ENCODE data around the gene TBC1D22A. TPM values are rescaled to one million over a fixed set of nuclear protein-coding genes. Genes with fewer than 3 reads are reported as not detected.

The TBC1D22A gene
- total RNA-seq, 1 experiment from 2014 or later = 20.9 TPM

GRCh38 chr22:47071807-47072641 lies 309.6 kb downstream of the TBC1D22A start:
- intact Hi-C loops (cut with micrococcal nuclease) = no loop called here
- no peaks in the 10 kb centered on the region for H4K20me1 ChIP-seq (ENCODE audit: insufficient read depth)
- no peak overlapping the region for H3K9ac ChIP-seq (ENCODE audit: low read length)
- no peaks in the 10 kb centered on the region for H3K4me1 ChIP-seq (ENCODE audit: control insufficient read depth in 1 of 2, insufficient read depth in 2 of 2, low read length in 2 of 2)
- H3K4me3 ChIP-seq (replicated peaks in 1 of 2; ENCODE audit: low read depth in 1 of 2, low read length in 2 of 2) = no peak overlapping the region
- ATAC-seq (no peak), DNase-seq (ENCODE audit: low read depth, low spot score) (no peak)
- peaks cover 0 to 6% of the 10 kb centered on the region in 2 experiments; a peak in 1 of 4 replicates for H3K9me3 ChIP-seq (ENCODE audit: control insufficient read depth in 1 of 2, insufficient read depth in 1 of 2, low read depth in 1 of 2, low read length in 2 of 2)
- ChIA-PET CTCF (no interaction called here), POLR2A (no interaction called here), RAD21 (ENCODE audit: low non-redundant PET in 1 of 2, low total read pairs in 2 of 2, uncharacterized antibody in 2 of 2, unreplicated experiment in 2 of 2) (no interaction called here)
- no TSS peak for BruUV-seq (replicated peaks)
- no peak overlapping the region for H3K4me2 ChIP-seq (ENCODE audit: low read length)
- no peak overlapping the region for H3K27ac ChIP-seq (ENCODE audit: low read depth, low read length)
- TF ChIP-seq RAD21 (IDR thresholded peaks at IDR 0.05; ENCODE audit: low read depth) (no peak), POLR2A (IDR thresholded peaks at IDR 0.05; ENCODE audit: borderline replicate concordance, extremely low read depth, insufficient read depth, insufficient read length) (no peak), EZH2phosphoT487 (IDR thresholded peaks at IDR 0.05; ENCODE audit: borderline replicate concordance) (no peak), EGR1 (IDR thresholded peaks at IDR 0.05; ENCODE audit: low read depth) (no peak), ELF1 (IDR thresholded peaks at IDR 0.05; ENCODE audit: borderline replicate concordance, low read depth) (no peak), CTCF (IDR thresholded peaks at IDR 0.05 in 2 of 3, conservative IDR thresholded peaks at IDR 0.05 in 1 of 3; ENCODE audit: borderline replicate concordance in 1 of 3, insufficient read depth in 1 of 3, low read depth in 2 of 3, low read length in 2 of 3) (no peak), SP1 (IDR thresholded peaks at IDR 0.05; ENCODE audit: low read depth) (no peak), JUND (IDR thresholded peaks at IDR 0.05) (no peak), CBX3 (IDR thresholded peaks at IDR 0.05; ENCODE audit: low read depth) (no peak), SIN3A (IDR thresholded peaks at IDR 0.05; ENCODE audit: low read depth) (no peak), FOSL1 (IDR thresholded peaks at IDR 0.05; ENCODE audit: low read depth) (no peak), ZFX (IDR thresholded peaks at IDR 0.05) (no peak), ZBTB33 (IDR thresholded peaks at IDR 0.05; ENCODE audit: extremely low read depth, insufficient replicate concordance, low read length) (no peak), POLR2AphosphoS5 (IDR thresholded peaks at IDR 0.05; ENCODE audit: low read depth, low read length) (no peak), ZNF274 (IDR thresholded peaks at IDR 0.05; ENCODE audit: low read depth, low read length) (no peak), CEBPB (IDR thresholded peaks at IDR 0.05; ENCODE audit: low read depth) (no peak), YY1 (IDR thresholded peaks at IDR 0.05; ENCODE audit: extremely low read depth, insufficient replicate concordance, low read depth, low read length) (no peak)
- TF ChIP-seq, protein P1, sequence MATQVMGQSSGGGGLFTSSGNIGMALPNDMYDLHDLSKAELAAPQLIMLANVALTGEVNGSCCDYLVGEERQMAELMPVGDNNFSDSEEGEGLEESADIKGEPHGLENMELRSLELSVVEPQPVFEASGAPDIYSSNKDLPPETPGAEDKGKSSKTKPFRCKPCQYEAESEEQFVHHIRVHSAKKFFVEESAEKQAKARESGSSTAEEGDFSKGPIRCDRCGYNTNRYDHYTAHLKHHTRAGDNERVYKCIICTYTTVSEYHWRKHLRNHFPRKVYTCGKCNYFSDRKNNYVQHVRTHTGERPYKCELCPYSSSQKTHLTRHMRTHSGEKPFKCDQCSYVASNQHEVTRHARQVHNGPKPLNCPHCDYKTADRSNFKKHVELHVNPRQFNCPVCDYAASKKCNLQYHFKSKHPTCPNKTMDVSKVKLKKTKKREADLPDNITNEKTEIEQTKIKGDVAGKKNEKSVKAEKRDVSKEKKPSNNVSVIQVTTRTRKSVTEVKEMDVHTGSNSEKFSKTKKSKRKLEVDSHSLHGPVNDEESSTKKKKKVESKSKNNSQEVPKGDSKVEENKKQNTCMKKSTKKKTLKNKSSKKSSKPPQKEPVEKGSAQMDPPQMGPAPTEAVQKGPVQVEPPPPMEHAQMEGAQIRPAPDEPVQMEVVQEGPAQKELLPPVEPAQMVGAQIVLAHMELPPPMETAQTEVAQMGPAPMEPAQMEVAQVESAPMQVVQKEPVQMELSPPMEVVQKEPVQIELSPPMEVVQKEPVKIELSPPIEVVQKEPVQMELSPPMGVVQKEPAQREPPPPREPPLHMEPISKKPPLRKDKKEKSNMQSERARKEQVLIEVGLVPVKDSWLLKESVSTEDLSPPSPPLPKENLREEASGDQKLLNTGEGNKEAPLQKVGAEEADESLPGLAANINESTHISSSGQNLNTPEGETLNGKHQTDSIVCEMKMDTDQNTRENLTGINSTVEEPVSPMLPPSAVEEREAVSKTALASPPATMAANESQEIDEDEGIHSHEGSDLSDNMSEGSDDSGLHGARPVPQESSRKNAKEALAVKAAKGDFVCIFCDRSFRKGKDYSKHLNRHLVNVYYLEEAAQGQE (IDR thresholded peaks at IDR 0.05; ENCODE audit: low read depth) = no peak
- TF ChIP-seq, protein P2, sequence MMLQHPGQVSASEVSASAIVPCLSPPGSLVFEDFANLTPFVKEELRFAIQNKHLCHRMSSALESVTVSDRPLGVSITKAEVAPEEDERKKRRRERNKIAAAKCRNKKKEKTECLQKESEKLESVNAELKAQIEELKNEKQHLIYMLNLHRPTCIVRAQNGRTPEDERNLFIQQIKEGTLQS (IDR thresholded peaks at IDR 0.05) = no peak
- no peak overlapping the region for H2AFZ ChIP-seq (ENCODE audit: low read depth, low read length, poor library complexity, severe bottlenecking)
- no peaks in the 10 kb centered on the region for H3K27me3 ChIP-seq (ENCODE audit: insufficient read depth, low read length)
- H3K9me2 ChIP-seq (ENCODE audit: insufficient read depth) = no peaks in the 10 kb centered on the region
- H3K79me2 ChIP-seq (ENCODE audit: insufficient read depth, low read length) = no peaks in the 10 kb centered on the region
- H3K36me3 ChIP-seq (ENCODE audit: control insufficient read depth in 1 of 2, insufficient read depth in 2 of 2, low read length in 2 of 2) = no peaks in the 10 kb centered on the region
